Activated CD4-positive, alpha-beta T cell treated with anti-CD3 and anti-CD28 coated beads, Interleukin-2, Interleukin-6, amounts not matched to agents 100 ng/mL and 50 ng/mL, durations not matched to agents 16 hours and 8 hours (primary cell): ENCODE measurements around the gene ITM2B.

Source experiments
- DNase-seq: peaks from one replicate; pipeline ENCODE4 v3.0.0-alpha.2; 2020

The ITM2B gene

GRCh38 chr13:48263196-48263595, 30.2 kb downstream of the ITM2B start:
- no peak for DNase-seq

DNA sequence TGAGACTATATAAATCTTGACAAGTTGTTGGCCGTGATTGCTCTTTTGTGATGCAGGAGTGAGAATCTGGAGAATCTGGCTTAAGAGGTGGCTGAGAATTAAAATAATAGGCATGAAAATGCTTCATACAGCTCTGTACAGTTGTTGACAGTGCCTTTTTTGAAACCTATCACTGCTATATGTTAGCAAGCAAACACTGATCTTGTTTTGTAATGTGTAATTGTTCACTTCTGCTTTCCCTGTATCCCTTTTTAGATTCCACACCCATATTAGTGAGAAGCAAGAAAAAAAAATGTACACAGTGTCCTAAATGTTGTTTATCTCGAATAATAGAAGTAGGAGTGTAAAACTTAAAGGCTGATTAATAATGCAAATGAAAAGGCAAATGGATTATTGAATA, 31.1 kb downstream of the ITM2B start:
- DNase-seq, result no peak

- DNase-seq, result peak; percentile 5
These were observed 32.3 kb downstream of the ITM2B start for GRCh38 chr13:48265217-48265815.

- no peak for DNase-seq
These were observed 33.1 kb downstream of the ITM2B start for GRCh38 chr13:48266150-48266549.

GRCh38 chr13:48266701-48267639, 34.0 kb downstream of the ITM2B start:
- DNase-seq, result no peak

DNA sequence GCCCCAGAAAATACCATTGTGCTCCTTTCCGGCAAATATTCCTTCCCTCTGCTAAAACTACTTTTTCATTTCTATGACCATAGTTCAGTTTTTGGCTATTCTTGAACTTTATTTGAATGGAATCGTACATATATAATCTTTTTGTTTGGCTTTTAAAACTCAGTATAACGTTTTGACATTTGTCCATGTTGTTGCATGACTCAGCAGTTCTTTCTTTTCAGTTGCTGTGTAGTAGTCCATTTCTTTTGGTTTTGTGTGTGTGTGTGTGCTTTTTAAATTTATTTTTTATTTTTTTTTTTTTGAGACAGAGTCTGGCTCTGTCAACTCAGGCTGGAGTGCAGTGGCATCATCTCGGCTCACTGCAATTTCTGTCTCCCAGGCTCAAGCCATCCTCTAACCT, 35.0 kb downstream of the ITM2B start:
- no peak for DNase-seq

DNA sequence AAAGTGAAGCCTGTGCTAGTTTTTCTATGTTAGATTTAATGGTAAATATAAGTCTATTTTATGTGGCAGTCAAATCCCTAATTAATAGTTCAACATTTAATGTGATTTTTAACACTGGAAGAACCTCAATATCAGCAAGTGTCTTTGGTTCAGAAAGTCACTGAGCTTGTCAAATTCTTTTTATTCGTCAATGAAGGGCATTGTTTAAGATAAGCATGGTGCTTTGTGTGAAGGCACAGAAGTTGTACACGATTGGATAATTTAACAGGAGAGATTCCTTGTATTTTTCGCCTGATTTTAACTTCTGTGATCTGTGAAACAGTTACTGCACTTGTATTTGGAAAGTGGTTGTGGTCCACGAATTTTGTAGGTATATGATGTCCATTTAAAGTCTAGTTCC, 40.3 kb downstream of the ITM2B start:
- no peak for DNase-seq

DNA sequence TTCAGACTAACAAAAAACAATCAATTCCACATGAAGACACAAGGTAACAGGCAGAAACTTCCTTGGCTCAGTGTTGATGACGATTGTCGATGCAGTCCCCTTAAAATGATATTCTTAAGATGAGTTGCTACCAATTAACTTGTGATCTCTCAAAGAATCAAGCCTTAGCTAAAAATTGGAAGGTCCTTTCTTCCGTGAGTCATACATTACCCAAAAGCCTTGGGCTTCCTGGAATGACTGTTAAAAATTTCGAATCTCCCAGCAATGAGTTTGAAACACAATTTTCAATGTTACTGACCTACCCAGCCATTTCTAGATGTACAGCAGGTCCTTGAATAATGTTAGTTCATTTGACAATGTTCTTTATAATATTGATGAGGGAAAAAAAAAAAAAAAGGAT, 42.5 kb downstream of the ITM2B start:
- DNase-seq, result no peak

- DNase-seq, result no peak
These were observed 45.8 kb downstream of the ITM2B start for GRCh38 chr13:48278806-48279205.

- no peak for DNase-seq
These were observed 48.5 kb downstream of the ITM2B start for GRCh38 chr13:48281556-48281955.

GRCh38 chr13:48291730-48292129, 58.7 kb downstream of the ITM2B start:
- DNase-seq, result no peak

DNA sequence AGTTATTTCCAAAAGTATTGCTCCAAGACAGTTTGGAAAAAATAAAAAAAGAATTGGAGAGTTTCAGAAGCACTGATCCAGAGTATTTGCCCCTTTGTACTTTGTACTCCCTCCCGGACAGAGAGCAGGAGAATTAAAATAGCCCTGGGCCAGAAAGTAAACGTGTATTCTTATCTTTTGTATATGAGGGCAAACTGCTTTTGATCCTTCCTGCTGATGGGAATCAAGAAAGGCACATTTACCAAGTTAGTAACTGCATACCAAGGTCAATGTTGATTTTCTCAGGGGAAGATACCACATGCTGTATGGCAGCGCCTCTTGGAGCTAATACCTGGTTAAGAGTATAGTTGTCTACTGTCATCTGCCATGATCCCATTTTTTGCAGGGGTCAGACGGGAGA, 59.6 kb downstream of the ITM2B start:
- DNase-seq, result no peak

DNA sequence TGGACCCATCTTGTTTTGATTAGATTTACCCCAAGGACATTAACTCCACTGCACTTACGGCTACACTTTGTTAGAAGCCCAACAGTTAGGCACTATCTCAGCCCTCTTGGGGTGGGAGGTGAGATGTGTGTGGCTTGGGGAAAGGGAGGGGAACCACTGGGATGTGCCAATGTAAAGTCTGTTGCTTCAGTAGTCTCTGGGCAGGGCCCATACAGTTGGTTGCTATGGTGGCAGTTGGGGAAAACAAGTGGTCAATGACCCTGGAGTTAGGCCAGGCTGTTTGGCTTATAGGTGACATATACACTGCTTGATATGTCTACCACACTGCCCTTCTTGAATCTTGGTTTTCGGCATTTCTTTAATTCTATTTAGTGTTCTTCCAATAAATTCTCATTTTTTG, 61.6 kb downstream of the ITM2B start:
- no peak for DNase-seq

DNA sequence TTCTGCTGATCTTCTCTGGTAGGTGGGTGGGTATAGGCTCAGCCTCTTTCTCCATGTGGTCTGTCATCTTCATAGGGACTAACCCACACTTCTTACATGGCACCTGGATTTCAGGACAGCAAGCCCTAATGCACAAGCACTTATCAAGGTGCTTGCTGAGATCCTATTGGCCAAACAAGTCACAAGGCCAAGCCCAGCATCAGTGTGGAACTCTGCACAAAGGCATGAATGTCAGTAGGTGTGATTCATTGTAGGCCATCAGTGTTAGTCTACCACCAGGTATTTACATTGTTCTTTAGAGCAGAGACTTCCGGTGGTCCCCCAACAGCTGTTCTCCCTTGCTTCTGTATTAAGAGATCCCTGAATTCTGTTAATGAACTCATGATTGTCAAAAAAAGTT, 62.3 kb downstream of the ITM2B start:
- DNase-seq, result no peak

GRCh38 chr13:48296528-48296927, 63.5 kb downstream of the ITM2B start:
- DNase-seq, result no peak

DNA sequence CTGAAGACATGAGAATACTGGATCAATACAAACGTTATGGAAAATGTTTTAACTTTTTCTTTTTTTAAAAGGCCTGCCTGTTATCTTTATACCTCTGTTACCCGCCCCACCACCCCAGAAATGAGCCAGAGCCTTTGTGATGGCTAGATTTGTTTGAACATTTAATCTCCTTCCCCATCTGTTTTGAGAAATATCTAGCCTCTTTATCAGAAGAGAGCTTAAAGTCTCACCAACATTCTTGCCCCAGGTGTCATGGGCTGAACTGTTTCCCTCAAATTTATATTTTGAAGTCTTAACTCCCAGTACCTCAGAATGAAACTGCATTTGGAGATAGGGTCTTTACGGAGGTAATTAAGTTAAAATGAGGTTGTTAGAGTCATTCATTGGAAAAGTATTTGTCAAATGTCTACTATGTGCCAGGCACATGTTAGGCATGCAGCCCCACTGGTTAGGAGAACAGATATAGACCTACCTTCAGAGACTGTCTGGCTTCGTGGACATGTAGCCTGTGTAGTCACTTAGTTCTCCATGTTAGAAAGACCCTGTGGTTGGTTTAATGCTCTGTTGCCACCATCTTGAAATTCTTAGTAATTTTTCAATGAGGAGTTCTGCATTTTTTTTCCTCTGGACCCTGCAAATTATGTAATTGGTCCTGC, 64.3 kb downstream of the ITM2B start:
- no peak for DNase-seq

GRCh38 chr13:48299591-48299990, 66.6 kb downstream of the ITM2B start:
- DNase-seq, result no peak

DNA sequence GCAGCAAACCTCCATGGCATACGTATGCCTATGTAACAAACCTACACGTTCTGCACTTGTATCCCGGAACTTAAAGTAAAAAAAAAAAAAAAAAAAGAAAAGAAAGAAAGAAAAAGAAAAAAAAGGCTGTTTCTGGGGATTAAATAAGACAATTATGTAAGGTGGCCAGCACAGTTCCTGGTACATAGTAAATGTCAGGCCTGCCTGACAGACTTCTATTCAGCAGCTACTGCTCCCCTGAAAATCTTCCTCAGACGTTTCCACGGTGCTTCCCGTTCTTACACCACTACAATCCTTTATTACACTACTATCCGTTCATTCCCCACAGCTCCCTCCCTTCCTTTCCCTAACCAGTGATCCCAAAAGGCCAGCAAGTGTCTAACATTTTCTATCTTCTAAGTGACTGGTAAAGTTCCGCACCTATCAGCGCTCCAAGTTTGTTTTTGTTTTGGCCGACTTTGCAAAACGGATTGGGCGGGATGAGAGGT, 69.9 kb downstream of the ITM2B start:
- DNase-seq, result no peak

DNA sequence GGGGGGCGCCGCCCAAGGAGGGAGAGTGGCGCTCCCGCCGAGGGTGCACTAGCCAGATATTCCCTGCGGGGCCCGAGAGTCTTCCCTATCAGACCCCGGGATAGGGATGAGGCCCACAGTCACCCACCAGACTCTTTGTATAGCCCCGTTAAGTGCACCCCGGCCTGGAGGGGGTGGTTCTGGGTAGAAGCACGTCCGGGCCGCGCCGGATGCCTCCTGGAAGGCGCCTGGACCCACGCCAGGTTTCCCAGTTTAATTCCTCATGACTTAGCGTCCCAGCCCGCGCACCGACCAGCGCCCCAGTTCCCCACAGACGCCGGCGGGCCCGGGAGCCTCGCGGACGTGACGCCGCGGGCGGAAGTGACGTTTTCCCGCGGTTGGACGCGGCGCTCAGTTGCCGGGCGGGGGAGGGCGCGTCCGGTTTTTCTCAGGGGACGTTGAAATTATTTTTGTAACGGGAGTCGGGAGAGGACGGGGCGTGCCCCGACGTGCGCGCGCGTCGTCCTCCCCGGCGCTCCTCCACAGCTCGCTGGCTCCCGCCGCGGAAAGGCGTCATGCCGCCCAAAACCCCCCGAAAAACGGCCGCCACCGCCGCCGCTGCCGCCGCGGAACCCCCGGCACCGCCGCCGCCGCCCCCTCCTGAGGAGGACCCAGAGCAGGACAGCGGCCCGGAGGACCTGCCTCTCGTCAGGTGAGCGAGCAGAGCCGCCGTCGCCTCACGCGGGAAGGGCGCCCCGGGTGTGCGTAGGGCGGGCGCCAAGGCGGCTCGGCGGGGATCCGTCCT, 70.5 kb downstream of the ITM2B start, which contains the start of gene RB1:
Gene RB1, plus strand, starts transcription at position 393 of the 784 bp plus-strand sequence. Its CDS starts 162 bp downstream, at position 555.
- DNase-seq, result peak; percentile 94

- peak; percentile 33 for DNase-seq
These were observed 71.3 kb downstream of the ITM2B start for GRCh38 chr13:48304143-48304876.

DNA sequence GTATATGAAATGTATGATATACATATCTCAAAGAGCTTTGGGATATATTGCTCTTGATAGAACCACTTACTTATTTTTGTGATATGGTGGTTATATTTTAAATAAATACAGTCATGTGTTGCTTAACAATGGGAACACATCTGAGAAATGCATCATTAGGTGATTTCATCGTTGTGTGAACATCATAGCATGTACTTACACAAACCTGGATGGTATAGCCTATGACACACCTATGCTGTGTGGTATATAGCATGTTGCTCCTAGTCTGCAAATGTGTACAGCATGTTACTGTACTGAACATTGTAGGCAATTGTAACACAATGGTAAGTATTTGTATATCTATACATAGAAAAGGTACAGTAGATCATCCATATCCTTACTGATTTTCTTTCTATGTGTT, 78.2 kb downstream of the ITM2B start:
- no peak for DNase-seq
